GM12891 (cell line): ENCODE results near the gene FLT1.

Experiments
- DNase-seq: peaks from one replicate; pipeline ENCODE4 v3.0.0; 2011; ENCODE audit warnings: low spot score; ENCODE audit not compliant: insufficient read length
- FAIRE-seq: peaks from 2 replicates; lab custom pipeline; 2011; peaks lifted over from hg19 to GRCh38; lab: Jason Lieb, UNC
- PAX5 ChIP-seq: IDR thresholded peaks from 2 replicates; pipeline ENCODE4 v1.6.1; 2011; ENCODE audit warnings: low read length, moderate library complexity, mild to moderate bottlenecking; ENCODE audit not compliant: insufficient read depth, severe bottlenecking
- POLR2A ChIP-seq: IDR thresholded peaks from 2 replicates; pipeline ENCODE4 v1.6.1; 2011; ENCODE audit warnings: low read depth, low read length, control low read depth
- POLR2AphosphoS5 ChIP-seq: IDR thresholded peaks from 2 replicates; pipeline ENCODE4 v1.6.1; 2011; ENCODE audit warnings: low read depth, low read length, control low read depth
- POU2F2 ChIP-seq: IDR thresholded peaks from 2 replicates; pipeline ENCODE4 v1.6.1; 2011; ENCODE audit warnings: low read depth, mild to moderate bottlenecking, control low read depth, low read length, moderate library complexity
- SPI1 ChIP-seq: IDR thresholded peaks from 2 replicates; pipeline ENCODE4 v1.6.1; 2011; ENCODE audit warnings: low read depth, low read length, control low read depth
- TAF1 ChIP-seq: IDR thresholded peaks from 2 replicates; pipeline ENCODE4 v1.6.1; 2011; ENCODE audit warnings: low read depth, low read length, control low read depth

Gene FLT1

GRCh38 chr13:28492569-28493367 lies 2.2 kb downstream of the FLT1 start:
- no peak for FAIRE-seq
- DNase-seq: no peak
- TF ChIP-seq POLR2AphosphoS5 (no peak), PAX5 (no peak), SPI1 (no peak), TAF1 (no peak), POU2F2 (no peak), POLR2A (no peak)

DNA sequence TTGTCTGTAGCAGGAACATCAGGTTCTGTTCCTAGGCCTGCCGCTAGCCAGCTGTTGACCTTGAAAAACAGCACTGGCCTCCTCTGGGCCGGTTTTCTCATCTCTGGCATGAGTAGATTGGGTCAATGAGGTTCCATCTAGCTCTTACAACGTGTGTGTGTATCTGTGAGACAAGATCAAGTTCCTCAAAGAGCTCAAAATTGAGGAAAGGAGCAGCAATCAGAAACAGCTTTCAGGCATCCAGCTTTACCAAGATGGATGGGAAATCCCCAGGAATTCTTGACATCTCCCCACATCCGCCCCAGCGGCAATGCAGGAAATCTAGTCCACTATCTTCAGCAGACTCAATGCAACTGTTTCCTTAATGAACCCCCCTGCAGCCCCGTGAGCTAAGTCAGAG lies 4.9 kb downstream of the FLT1 start:
- no peak for TF ChIP-seq TAF1
- TF ChIP-seq SPI1: no peak
- no peak for TF ChIP-seq POU2F2
- TF ChIP-seq PAX5: no peak
- no peak for TF ChIP-seq POLR2AphosphoS5
- no peak for TF ChIP-seq POLR2A
- no peak for FAIRE-seq
- no peak for DNase-seq

- TF ChIP-seq SPI1 (no peak), POLR2AphosphoS5 (no peak), POU2F2 (no peak), PAX5 (no peak), TAF1 (no peak), POLR2A (no peak)
- FAIRE-seq: no peak
- DNase-seq: no peak
These were observed 5.4 kb downstream of the FLT1 start for GRCh38 chr13:28489524-28489931.

DNA sequence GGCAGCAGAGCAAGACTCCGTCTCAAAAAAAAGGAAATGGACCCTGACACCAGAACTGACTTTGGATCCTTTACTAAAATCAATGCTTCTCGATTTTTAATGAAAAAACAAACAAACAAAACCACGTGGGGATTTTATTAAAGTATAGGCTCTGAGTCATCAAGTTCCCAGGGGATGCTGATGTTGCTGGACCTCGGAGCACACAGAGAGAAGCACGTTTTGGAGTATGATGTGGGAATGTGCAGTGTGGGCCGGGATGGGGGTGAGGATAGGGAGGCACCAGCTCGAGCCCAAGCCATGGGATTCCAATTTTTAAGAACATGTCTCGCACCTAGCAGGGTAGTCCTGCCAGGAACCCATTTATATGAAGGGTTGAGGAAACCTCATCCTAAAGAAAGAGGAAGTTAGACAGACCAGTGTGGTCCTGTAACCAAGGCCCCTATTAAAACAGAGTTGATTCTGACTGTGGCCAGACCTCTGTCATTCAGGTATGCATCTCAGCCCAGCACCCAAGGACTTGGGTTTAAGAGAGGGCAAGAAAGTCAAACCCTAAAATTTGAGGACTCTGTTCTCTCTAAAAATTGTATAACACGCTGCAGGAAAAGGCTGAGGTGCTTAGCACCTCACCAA lies 6.4 kb downstream of the FLT1 start:
- TF ChIP-seq PAX5: no peak
- FAIRE-seq (no peak), DNase-seq (no peak)

- no peak for DNase-seq
- no peak for FAIRE-seq
- TF ChIP-seq SPI1 (no peak), POU2F2 (no peak), POLR2AphosphoS5 (no peak), PAX5 (no peak), POLR2A (no peak), TAF1 (no peak)
These were observed 8.9 kb downstream of the FLT1 start for GRCh38 chr13:28485996-28486543.

- DNase-seq: no peak
- TF ChIP-seq POLR2AphosphoS5 (no peak), TAF1 (no peak), POLR2A (no peak), POU2F2 (no peak), PAX5 (no peak), SPI1 (no peak)
- FAIRE-seq: no peak
These were observed 9.4 kb downstream of the FLT1 start for GRCh38 chr13:28485551-28485950.

DNA sequence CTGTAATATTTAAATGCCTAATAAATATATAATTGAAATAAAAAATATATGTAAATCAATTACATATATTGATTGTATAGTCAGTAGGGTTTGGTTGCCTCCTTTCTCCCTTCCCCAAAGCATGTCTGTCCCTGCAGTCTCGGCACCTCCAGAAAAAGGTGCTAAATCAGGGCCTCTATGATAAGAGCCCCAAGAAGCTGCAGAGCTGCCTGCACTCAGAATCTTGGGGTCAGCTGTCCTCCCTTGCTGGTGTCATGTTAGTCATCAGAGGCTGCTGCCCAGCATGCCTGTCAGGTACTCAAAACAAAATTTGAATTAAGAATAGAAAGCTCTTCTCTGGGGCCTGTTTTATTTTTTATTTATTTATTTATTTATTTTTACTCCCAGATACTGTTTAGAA lies 9.8 kb downstream of the FLT1 start:
- TF ChIP-seq TAF1: no peak
- no peak for TF ChIP-seq SPI1
- TF ChIP-seq PAX5: no peak
- no peak for TF ChIP-seq POLR2AphosphoS5
- TF ChIP-seq POU2F2: no peak
- no peak for TF ChIP-seq POLR2A
- FAIRE-seq: no peak
- no peak for DNase-seq

DNA sequence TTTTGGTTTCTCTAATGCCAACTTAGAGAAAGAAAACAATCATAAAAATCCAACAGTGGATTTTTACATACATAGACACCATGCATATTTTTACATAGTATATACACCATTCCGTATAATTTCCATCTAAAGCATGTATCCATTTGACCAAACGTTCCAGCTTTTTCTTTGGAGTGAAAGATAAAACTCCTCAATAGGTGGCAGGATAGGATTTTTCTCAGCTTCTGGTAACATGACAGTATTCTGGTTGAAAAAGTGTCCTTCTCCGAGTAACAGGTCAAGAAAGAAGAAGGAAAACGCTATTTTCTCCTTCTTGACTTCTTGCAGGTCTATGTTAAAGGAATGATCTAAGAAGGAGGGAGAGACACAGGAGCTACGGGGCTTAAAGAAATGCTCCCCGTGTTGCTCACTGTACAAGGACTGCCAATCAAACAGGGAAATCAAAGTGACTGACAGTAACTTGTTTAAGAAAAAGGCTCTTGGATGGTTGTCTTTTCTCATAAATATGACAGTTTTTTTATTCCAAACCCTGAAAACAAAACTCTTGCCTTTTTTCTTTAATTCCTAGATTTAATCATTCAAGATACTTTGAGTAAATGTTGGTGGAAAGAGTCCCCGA lies 11.5 kb downstream of the FLT1 start:
- DNase-seq: no peak

DNA sequence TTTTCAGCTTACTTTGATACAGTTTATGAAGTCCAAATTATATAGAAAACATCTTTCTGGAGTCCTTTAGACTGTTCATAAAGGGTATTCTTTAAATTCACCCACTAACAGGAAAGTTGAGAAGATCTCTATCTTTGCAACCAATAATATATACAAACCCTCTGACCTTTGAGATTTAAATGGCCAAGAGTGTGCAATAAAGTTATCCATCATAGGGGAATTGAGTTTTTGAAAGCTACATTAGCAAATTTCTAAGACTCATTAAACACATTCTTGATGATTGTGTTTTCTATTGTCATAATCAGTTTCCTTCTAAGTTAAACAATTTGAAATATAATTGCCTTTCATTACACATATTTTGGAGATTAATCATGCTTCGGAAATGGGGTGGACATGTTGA lies 15.9 kb downstream of the FLT1 start:
- TF ChIP-seq POU2F2 (no peak), TAF1 (no peak), POLR2AphosphoS5 (no peak), SPI1 (no peak), PAX5 (no peak), POLR2A (no peak)
- no peak for FAIRE-seq
- DNase-seq: no peak

More for the DNA sequence above, 11.5 kb downstream of the FLT1 start:
- no peak for FAIRE-seq
- no peak for TF ChIP-seq POLR2A
- TF ChIP-seq POU2F2: no peak
- TF ChIP-seq TAF1: no peak
- no peak for TF ChIP-seq POLR2AphosphoS5
- TF ChIP-seq SPI1: no peak

GRCh38 chr13:28478127-28478526 lies 16.8 kb downstream of the FLT1 start:
- TF ChIP-seq POLR2AphosphoS5 (no peak), POU2F2 (no peak), TAF1 (no peak), PAX5 (no peak), SPI1 (no peak), POLR2A (no peak)
- FAIRE-seq (no peak), DNase-seq (no peak)

GRCh38 chr13:28477709-28477973 lies 17.3 kb downstream of the FLT1 start:
- DNase-seq: no peak

More at GRCh38 chr13:28477709-28477973, 17.3 kb downstream of the FLT1 start:
- no peak for TF ChIP-seq POLR2AphosphoS5
- TF ChIP-seq SPI1: no peak
- no peak for TF ChIP-seq POU2F2
- TF ChIP-seq PAX5: no peak
- no peak for TF ChIP-seq TAF1
- TF ChIP-seq POLR2A: no peak
- FAIRE-seq: no peak
